Fibroblast of lung (primary cell): ENCODE data around the gene RUNX1. TPM values are rescaled to one million over a fixed set of nuclear protein-coding genes. Genes with fewer than 3 reads are reported as not detected.
A peak's percentile ranks its signal among the peaks of the same experiment; 100 is the strongest.

Experiments
- DNase-seq, 2 donors: peaks; one replicate each; pipeline versions ENCODE4 v3.0.0 to v3.0.0-alpha.2; 2010; ENCODE audit warnings: low read depth in 2 of 2
- H2AFZ ChIP-seq: 2 replicates; pipeline ENCODE4 v1.5.1; 2012; ENCODE audit warnings: low read length, control low read depth, inconsistent platforms
- H3K27ac ChIP-seq: 2 replicates; pipeline ENCODE4 v1.5.1; 2011; ENCODE audit warnings: low read length, control low read depth; ENCODE audit not compliant: insufficient read depth
- H3K27me3 ChIP-seq: 2 replicates; pipeline ENCODE4 v1.5.1; 2011; ENCODE audit warnings: mild to moderate bottlenecking, low read length; ENCODE audit not compliant: control insufficient read depth, insufficient read depth
- H3K36me3 ChIP-seq: 2 replicates; pipeline ENCODE4 v1.5.1; 2011; ENCODE audit warnings: low read length; ENCODE audit not compliant: control insufficient read depth, insufficient read depth
- H3K4me1 ChIP-seq: 2 replicates; pipeline ENCODE4 v1.5.1; 2011; ENCODE audit warnings: low read length; ENCODE audit not compliant: control insufficient read depth, insufficient read depth; ENCODE audit errors: extremely low read depth
- H3K4me2 ChIP-seq: 2 replicates; pipeline ENCODE4 v1.5.1; 2011; ENCODE audit warnings: low read length, control low read depth; ENCODE audit not compliant: insufficient read depth; ENCODE audit errors: extremely low read depth
- H3K4me3 ChIP-seq, 4 experiments: fragments of 200-600 bp in 1 of 4; sonication (generic) in 1 of 4; replicated peaks in 1 of 4; 2 replicates each; pipeline ENCODE4 v1.5.1; 2011 to 2016; ENCODE audit warnings: low read length in 4 of 4, low read depth in 3 of 4, mild to moderate bottlenecking in 3 of 4, control low read depth in 2 of 4, inconsistent platforms in 1 of 4, mixed read lengths in 1 of 4; ENCODE audit not compliant: insufficient read depth in 1 of 4; ENCODE audit errors: control extremely low read depth in 1 of 4
- H3K79me2 ChIP-seq: 2 replicates; pipeline ENCODE4 v1.5.1; 2012; ENCODE audit warnings: mild to moderate bottlenecking, low read length, inconsistent platforms; ENCODE audit not compliant: control insufficient read depth, insufficient read depth
- H3K9ac ChIP-seq: 2 replicates; pipeline ENCODE4 v1.5.1; 2011; ENCODE audit warnings: mild to moderate bottlenecking, low read length, control low read depth; ENCODE audit not compliant: insufficient read depth
- H3K9me3 ChIP-seq: 2 replicates; pipeline ENCODE4 v1.5.1; 2012; ENCODE audit warnings: low read depth, low read length; ENCODE audit not compliant: control insufficient read depth, insufficient read depth
- H4K20me1 ChIP-seq: 2 replicates; pipeline ENCODE4 v1.5.1; 2011; ENCODE audit warnings: low read length; ENCODE audit not compliant: control insufficient read depth, insufficient read depth; ENCODE audit errors: extremely low read depth
- CTCF ChIP-seq, 2 donors: IDR thresholded peaks in 1 of 2; conservative IDR thresholded peaks in 1 of 2; 1 replicate in 1 of 2; 2 replicates in 1 of 2; pipeline ENCODE4 v1.5.1; 2011 to 2012; ENCODE audit warnings: low read length in 2 of 2, control low read depth in 1 of 2, inconsistent platforms in 1 of 2, low read depth in 1 of 2, mild to moderate bottlenecking in 1 of 2
- EZH2 ChIP-seq: IDR thresholded peaks from 2 replicates; pipeline ENCODE4 v1.5.1; 2012; ENCODE audit warnings: low read length, control low read depth, mild to moderate bottlenecking; ENCODE audit errors: missing control alignments
- polyA plus RNA-seq, 2 donors: library from polyadenylated mRNA; depleted of rRNA in 1 of 2; stranded (reverse) in 1 of 2; unstranded in 1 of 2; fragments of >200 nt; gene quantifications; 2 replicates each; pipeline ENCODE4 v1.2.1, GENCODE V29; 2011 to 2012; ENCODE audit warnings: missing spikeins in 1 of 2
- total RNA-seq: library from RNA; depleted of rRNA; stranded (reverse); fragments of >200 nt; gene quantifications from 2 replicates; pipeline ENCODE4 v1.2.1, GENCODE V29; 2014

The RUNX1 gene
- total and polyA plus RNA-seq, 2 donors (not counting 1 experiment from before 2014, with no cell fraction given), result 23.1 to 41.6 TPM

- DNase-seq, result peak in 1 of 2 donors; percentile 39
- Histone ChIP-seq H3K27me3 (no peaks in the 10 kb centered on the region), H3K36me3 (no peaks in the 10 kb centered on the region), H3K9ac (no peak overlapping the region), H3K4me3 (no peak overlapping the region), H2AFZ (no peak overlapping the region), H3K27ac (no peak overlapping the region), H3K79me2 (no peaks in the 10 kb centered on the region), H3K4me2 (no peak overlapping the region), H3K4me1 (peaks cover 5% of the 10 kb centered on the region), H4K20me1 (no peaks in the 10 kb centered on the region), H3K9me3 (no peaks in the 10 kb centered on the region)
- no peak for TF ChIP-seq EZH2
These were observed 113.7 kb downstream of the RUNX1 start for GRCh38 chr21:34935452-34935851.

- H3K36me3 ChIP-seq, result no peaks in the 10 kb centered on the region
- H4K20me1 ChIP-seq, result no peaks in the 10 kb centered on the region
- H3K4me2 ChIP-seq, result no peak overlapping the region
- DNase-seq, result no peak
- no peak overlapping the region for H3K9ac ChIP-seq
- H2AFZ ChIP-seq, result no peak overlapping the region
- no peak for TF ChIP-seq CTCF (conservative IDR thresholded peaks at IDR 0.05 in 1 of 2, IDR thresholded peaks at IDR 0.05 in 1 of 2; ENCODE audit: low read depth in 1 of 2, low read length in 2 of 2)
- no peaks in the 10 kb centered on the region for H3K79me2 ChIP-seq
- no peaks in the 10 kb centered on the region for H3K9me3 ChIP-seq
- H3K4me1 ChIP-seq, result peaks cover 5% of the 10 kb centered on the region
- H3K4me3 ChIP-seq, result no peak overlapping the region
- no peak overlapping the region for H3K27ac ChIP-seq
- H3K27me3 ChIP-seq, result no peaks in the 10 kb centered on the region
These were observed 114.8 kb downstream of the RUNX1 start for GRCh38 chr21:34934350-34934749.

GRCh38 chr21:34933609-34934335 is 115.3 kb downstream of the RUNX1 start:
- Histone ChIP-seq H3K27me3 (no peaks in the 10 kb centered on the region), H4K20me1 (no peaks in the 10 kb centered on the region), H3K4me1 (peaks cover 5% of the 10 kb centered on the region), H3K9ac (no peak overlapping the region), H2AFZ (no peak overlapping the region), H3K36me3 (no peaks in the 10 kb centered on the region), H3K9me3 (no peaks in the 10 kb centered on the region), H3K79me2 (no peaks in the 10 kb centered on the region), H3K4me2 (no peak overlapping the region), H3K27ac (no peak overlapping the region), H3K4me3 (no peak overlapping the region)
- no peak for TF ChIP-seq CTCF (conservative IDR thresholded peaks at IDR 0.05 in 1 of 2, IDR thresholded peaks at IDR 0.05 in 1 of 2; ENCODE audit: low read depth in 1 of 2, low read length in 2 of 2)
- no peak for TF ChIP-seq EZH2
- DNase-seq, result no peak
